HepG2 (cell line): Measurements from ENCODE around the gene LZTR1. TPM values are rescaled to one million over a fixed set of nuclear protein-coding genes. Genes with fewer than 3 reads are reported as not detected.

Experiments
- ATAC-seq: fragments of 200-7000 bp; cut with Tn5 transposase; 3 replicates; pipeline ENCODE4 v1.9.1; 2020; ENCODE audit warnings: mild to moderate bottlenecking, moderate library complexity
- BruUV-seq: library from RNA; stranded (reverse); fragments of 400-500 nt; replicated peaks from 2 replicates; lab custom pipeline; 2021; lab: Mats Ljungman, UMichigan
- CTCF ChIA-PET: fragments of 300-600 bp; formaldehyde crosslinking; extraction: SDS; loops from one replicate; lab custom pipeline; 2021; ENCODE audit warnings: low total read pairs, inconsistent platforms, low intra/inter-chr PET ratio; lab: Yijun Ruan, JAX
- POLR2A ChIA-PET: fragments of 350-600 bp; sonication (Branson Sonifier 250); formaldehyde crosslinking; loops from one replicate; lab custom pipeline; 2020; ENCODE audit warnings: antibody characterized with exemption, inconsistent platforms; lab: Yijun Ruan, JAX
- DNase-seq: peaks from one replicate; pipeline ENCODE4 v3.0.0-alpha.2; 2015; ENCODE audit warnings: low spot score
- FAIRE-seq: peaks from 3 replicates; lab custom pipeline; 2011; peaks lifted over from hg19 to GRCh38; lab: Jason Lieb, UNC
- H2AFZ ChIP-seq: one replicate; pipeline ENCODE4 v1.6.1; 2011; ENCODE audit warnings: low read length, inconsistent platforms
- H3K27ac ChIP-seq: fragments of 300-600 bp; 3 replicates; pipeline ENCODE4 v1.8.0; 2011; ENCODE audit warnings: mixed run types, mild to moderate bottlenecking, mixed read lengths, low read length, inconsistent platforms; ENCODE audit not compliant: insufficient read depth; ENCODE audit errors: extremely low read length
- H3K27me3 ChIP-seq, 2 experiments: fragments of 200-600 bp in 1 of 2; 2 replicates in 1 of 2; 3 replicates in 1 of 2; pipeline versions ENCODE4 v1.6.0 to v1.8.0; 2011; ENCODE audit warnings: low read length in 2 of 2, mild to moderate bottlenecking in 2 of 2, moderate library complexity in 2 of 2, inconsistent platforms in 1 of 2; ENCODE audit not compliant: insufficient read depth in 2 of 2, control insufficient read depth in 1 of 2
- H3K36me3 ChIP-seq, 2 experiments: fragments of 200-600 bp in 1 of 2; replicated peaks in 1 of 2; 2 replicates in 1 of 2; 3 replicates in 1 of 2; pipeline versions ENCODE4 v1.5.1 to v1.8.0; 2011; ENCODE audit warnings: low read length in 2 of 2, inconsistent platforms in 1 of 2; ENCODE audit not compliant: insufficient read depth in 2 of 2, control insufficient read depth in 1 of 2
- H3K4me1 ChIP-seq: 2 replicates; pipeline ENCODE4 v1.5.1; 2012; ENCODE audit warnings: low read length, inconsistent platforms; ENCODE audit not compliant: insufficient read depth
- H3K4me2 ChIP-seq: 2 replicates; pipeline ENCODE4 v1.6.0; 2011; ENCODE audit warnings: low read depth, low read length, inconsistent platforms
- H3K4me3 ChIP-seq, 3 experiments: fragments of 200-600 bp in 1 of 3; sonication (generic), shearing (Covaris generic) in 1 of 3; replicated peaks in 1 of 3; 2 replicates each; pipeline ENCODE4 v1.5.1; 2011 to 2016; ENCODE audit warnings: low read length in 3 of 3, inconsistent platforms in 2 of 3, low read depth in 2 of 3, mild to moderate bottlenecking in 2 of 3, control low read depth in 1 of 3, mixed read lengths in 1 of 3; ENCODE audit not compliant: insufficient read depth in 1 of 3
- H3K79me2 ChIP-seq: one replicate; pipeline ENCODE4 v1.6.1; 2011; ENCODE audit warnings: low read length, inconsistent platforms; ENCODE audit not compliant: insufficient read depth
- H3K9ac ChIP-seq: 2 replicates; pipeline ENCODE4 v1.6.0; 2011; ENCODE audit warnings: mild to moderate bottlenecking, low read depth, low read length, inconsistent platforms; ENCODE audit not compliant: insufficient read depth
- H3K9me3 ChIP-seq: 2 replicates; pipeline ENCODE4 v1.5.1; 2012; ENCODE audit warnings: mild to moderate bottlenecking, low read length
- H4K20me1 ChIP-seq: 2 replicates; pipeline ENCODE4 v1.6.0; 2011; ENCODE audit warnings: inconsistent platforms, mild to moderate bottlenecking, low read length, moderate library complexity; ENCODE audit not compliant: insufficient read depth
- CENPBD1 ChIP-seq: sonication (generic); formaldehyde crosslinking; IDR thresholded peaks from 2 replicates; pipeline ENCODE4 v1.8.0; 2022; ENCODE audit warnings: missing genetic modification reagents, low read depth, mild to moderate bottlenecking, borderline replicate concordance
- CREM ChIP-seq, 2 experiments: sonication (generic) in 1 of 2; formaldehyde crosslinking in 1 of 2; IDR thresholded peaks; 2 replicates each; pipeline versions ENCODE4 v1.4.0 to v1.6.1; 2016 to 2020; ENCODE audit warnings: antibody characterized with exemption in 1 of 2, mild to moderate bottlenecking in 1 of 2, missing genetic modification reagents in 1 of 2
- RXRB ChIP-seq: IDR thresholded peaks from 2 replicates; pipeline ENCODE4 v1.6.1; 2016; ENCODE audit warnings: borderline replicate concordance, missing genetic modification reagents, missing compliant biosample characterization
- SMARCC2 ChIP-seq: fragments of 450-650 bp; IDR thresholded peaks from 2 replicates; pipeline ENCODE4 v1.6.1; 2017; ENCODE audit warnings: antibody characterized with exemption, mild to moderate bottlenecking
- SNAI1 ChIP-seq: sonication (generic); formaldehyde crosslinking; IDR thresholded peaks from 2 replicates; pipeline ENCODE4 v1.5.0; 2020; ENCODE audit warnings: mild to moderate bottlenecking, missing genetic modification reagents, borderline replicate concordance
- SP5 ChIP-seq: IDR thresholded peaks from 2 replicates; pipeline ENCODE4 v1.6.1; 2016; ENCODE audit warnings: low read depth, borderline replicate concordance
- SYNCRIP ChIP-seq: fragments of 200-400 bp; formaldehyde crosslinking; IDR thresholded peaks from 2 replicates; pipeline ENCODE4 v1.6.1; 2018; ENCODE audit warnings: mild to moderate bottlenecking, low read depth, low read length; ENCODE audit not compliant: insufficient read depth
- TBX2 ChIP-seq: sonication (generic); formaldehyde crosslinking; IDR thresholded peaks from 2 replicates; pipeline ENCODE4 v1.5.0; 2020; ENCODE audit warnings: missing genetic modification reagents, mild to moderate bottlenecking, borderline replicate concordance
- WIZ ChIP-seq: sonication (generic); formaldehyde crosslinking; IDR thresholded peaks from 2 replicates; pipeline ENCODE4 v1.5.1; 2020; ENCODE audit warnings: mild to moderate bottlenecking, missing genetic modification reagents
- ZFY ChIP-seq: sonication (generic); formaldehyde crosslinking; IDR thresholded peaks from 2 replicates; pipeline ENCODE4 v1.4.0; 2020; ENCODE audit warnings: missing genetic modification reagents
- ZNF20 ChIP-seq: sonication (generic); formaldehyde crosslinking; IDR thresholded peaks from 2 replicates; pipeline ENCODE4 v1.4.0; 2020; ENCODE audit warnings: mild to moderate bottlenecking, moderate library complexity, missing genetic modification reagents
- ZNF407 ChIP-seq: sonication (generic); formaldehyde crosslinking; IDR thresholded peaks from one replicate; pipeline ENCODE4 v1.5.1; 2020; ENCODE audit warnings: mild to moderate bottlenecking, missing genetic modification reagents; ENCODE audit errors: not compliant biosample characterization
- ZNF772 ChIP-seq: sonication (generic); formaldehyde crosslinking; IDR thresholded peaks from 2 replicates; pipeline ENCODE4 v1.5.0; 2020; ENCODE audit warnings: mild to moderate bottlenecking, missing genetic modification reagents
- ZNF788 ChIP-seq: sonication (generic); formaldehyde crosslinking; IDR thresholded peaks from 2 replicates; pipeline ENCODE4 v1.5.0; 2020; ENCODE audit warnings: mild to moderate bottlenecking, missing genetic modification reagents, borderline replicate concordance
- ZNF839 ChIP-seq: sonication (generic); formaldehyde crosslinking; IDR thresholded peaks from 2 replicates; pipeline ENCODE4 v1.4.0; 2020; ENCODE audit warnings: missing genetic modification reagents, mild to moderate bottlenecking, borderline replicate concordance
- WGBS: methylation state at CpG from one replicate; pipeline ENCODE4 v1.1.6; 2017; ENCODE audit warnings: low lambda C conversion rate; 5-methylcytosine and 5-hydroxymethylcytosine counted together
- in situ Hi-C: cut with HindIII; loops from 2 replicates; pipeline ENCODE4 v1.10.0; 2017; ENCODE audit warnings: low pct_unique_long_range_greater_than_20kb; ENCODE audit not compliant: extremely low pct_ligation_motif_present
- intact Hi-C: fragments of 100-400 bp; cut with micrococcal nuclease; formaldehyde crosslinking; loops from one replicate; pipeline ENCODE4 v1.10.0; 2022; ENCODE audit not compliant: unreplicated experiment
- polyA plus RNA-seq, 8 experiments: library from polyadenylated mRNA; depleted of rRNA in 3 of 8; stranded (reverse) in 7 of 8; unstranded in 1 of 8; fragments of >200 nt; fragmentation: Illumina TruSeq in 4 of 8; extraction: Trizol in 4 of 8; gene quantifications; 2 replicates each; pipeline versions ENCODE4 v1.2.1 to v1.2.3, GENCODE V29; 2011 to 2016; ENCODE audit warnings: low read depth in 4 of 8, missing spikeins in 1 of 8, mixed read lengths in 1 of 8; ENCODE audit not compliant: insufficient read depth in 1 of 8
- total RNA-seq, 5 experiments: library from RNA; depleted of rRNA; stranded (reverse); fragments of >200 nt; fragmentation: Illumina TruSeq; extraction: Trizol; gene quantifications; 2 replicates each; pipeline ENCODE4 v1.2.3, GENCODE V29; 2016; ENCODE audit warnings: low read depth in 1 of 5

The LZTR1 gene
- total and polyA plus RNA-seq, 2 of the 13 experiments (the other 11 are each of a cell fraction or from before 2014, with no cell fraction given): 21.8 to 22.4 TPM

- POLR2A ChIA-PET: interaction anchor here (1.1 to 3.9 kb wide), 2 partner anchors 16 to 38 kb away, joined by 3 to 33 read pairs; partner anchors contain the start of gene LZTR1
- in situ Hi-C loops: no loop called here
Measured at GRCh38 chr22:20964799-20965103, 17.3 kb upstream of the LZTR1 start.

More at GRCh38 chr22:20964799-20965103, 17.3 kb upstream of the LZTR1 start:
- CTCF ChIA-PET: interaction anchor here (1.0 kb wide), 1 partner anchor 79 kb away, joined by 3 read pairs; no protein-coding TSS in a partner anchor
- Histone ChIP-seq H4K20me1 (no peaks in the 10 kb centered on the region), H3K9me3 (no peaks in the 10 kb centered on the region)
- DNase-seq: no peak
- TF ChIP-seq WIZ (CRISPR knock-in tag): no peak
- no peak for TF ChIP-seq SYNCRIP
- TF ChIP-seq RXRB (CRISPR knock-in tag): no peak
- TF ChIP-seq SP5 (CRISPR knock-in tag): no peak
- no peak for TF ChIP-seq SMARCC2
- TF ChIP-seq CREM (IDR thresholded peaks at IDR 0.05): no peak
- no peak for TF ChIP-seq CREM (CRISPR knock-in tag; IDR thresholded peaks at IDR 0.05)
- no peak for TF ChIP-seq ZNF772 (CRISPR knock-in tag)
- TF ChIP-seq CENPBD1 (CRISPR knock-in tag): no peak
- TF ChIP-seq ZFY (CRISPR knock-in tag): peak; percentile 44; the same call in 1 of the 2 replicates
- 0 out of 2 replicates have a peak, but pooled peaks have one; percentile 4 for TF ChIP-seq TBX2 (CRISPR knock-in tag)
- TF ChIP-seq ZNF407: no peak
- TF ChIP-seq ZNF788 (CRISPR knock-in tag): no peak
- TF ChIP-seq SNAI1 (CRISPR knock-in tag): no peak
- TF ChIP-seq ZNF839 (CRISPR knock-in tag): no peak
- no peak for TF ChIP-seq ZNF20 (CRISPR knock-in tag)
- TF ChIP-seq, all 625 proteins: peak for 2
- no peak for ATAC-seq
- BruUV-seq: no TSS peak
- 0% methylated on average over 6 of the region's 28 CpGs for WGBS
- peak overlapping the region; percentile 99 for H3K4me2 ChIP-seq
- H3K27me3 ChIP-seq: no peaks in the 10 kb centered on the region
- no peak overlapping the region for H2AFZ ChIP-seq
- no peaks in the 10 kb centered on the region for H3K36me3 ChIP-seq
- peak overlapping the region; percentile 69 for H3K27ac ChIP-seq
- intact Hi-C loops: loop anchor here (5.0 kb wide), 1 partner anchor 77 kb away; no protein-coding TSS in a partner anchor
- no peak for FAIRE-seq
- H3K4me1 ChIP-seq: peaks cover 56% of the 10 kb centered on the region
- H3K79me2 ChIP-seq: peaks cover 4% of the 10 kb centered on the region
- H3K9ac ChIP-seq: peak overlapping the region; percentile 75
- peak overlapping the region; percentile 61 to 72 (median 72) for H3K4me3 ChIP-seq
